Measurements from ENCODE around the gene FRS3.
A peak's percentile ranks its signal among the peaks of the same experiment; 100 is the strongest.
"Not testable (repeated sequence)": the region's sequence is repeated elsewhere in the genome, so short reads cannot be mapped to it uniquely, and the experiment has no call there.

Gene FRS3

GRCh38 chr6:41779788-41780550 is at the start of gene FRS3:
Gene FRS3 (minus strand): TSS chr6:41779900. CDS start chr6:41776987, 2,913 bp downstream.
- Histone ChIP-seq H3K27me3 (ENCODE audit: low read depth) (no peaks in the 10 kb centered on the region), H3K9me3 (no peaks in the 10 kb centered on the region), H3K4me1 (peaks cover 12% of the 10 kb centered on the region), H3K4me3 (peak within 1 kb of the TSS; percentile 53), H3K36me3 (replicated peaks) (peaks cover 13% of the 10 kb centered on the region)
- DNase-seq (ENCODE audit: low spot score in 2 of 2), result peak; percentile 84 to 99
- in situ Hi-C loops (cut with MboI; ENCODE audit: low sequenced_read_pairs), result loop anchor here (5.0 kb wide), 1 partner anchor 262 kb away; no protein-coding TSS in a partner anchor

GRCh38 chr6:41826343-41827022 is 46.8 kb upstream of the FRS3 start:
- no peak overlapping the region for H3K4me3 ChIP-seq
- no peak for DNase-seq (ENCODE audit: low spot score in 2 of 2)
- no peaks in the 10 kb centered on the region for H3K9me3 ChIP-seq
- H3K27me3 ChIP-seq (ENCODE audit: low read depth), result no peaks in the 10 kb centered on the region
- in situ Hi-C loops (cut with MboI; ENCODE audit: low sequenced_read_pairs), result no loop called here
- H3K4me1 ChIP-seq, result no peaks in the 10 kb centered on the region
- H3K36me3 ChIP-seq (replicated peaks), result no peaks in the 10 kb centered on the region

GRCh38 chr6:41824571-41825569 is 45.2 kb upstream of the FRS3 start:
- no peak for DNase-seq (ENCODE audit: low spot score in 2 of 2)
- Histone ChIP-seq H3K27me3 (ENCODE audit: low read depth) (no peaks in the 10 kb centered on the region), H3K9me3 (no peaks in the 10 kb centered on the region), H3K4me3 (no peak overlapping the region), H3K36me3 (replicated peaks) (no peaks in the 10 kb centered on the region), H3K4me1 (no peaks in the 10 kb centered on the region)
- in situ Hi-C loops (cut with MboI; ENCODE audit: low sequenced_read_pairs), result no loop called here

- DNase-seq (ENCODE audit: low spot score in 2 of 2), result no peak
- H3K4me1 ChIP-seq, result no peaks in the 10 kb centered on the region
- in situ Hi-C loops (cut with MboI; ENCODE audit: low sequenced_read_pairs), result no loop called here
- no peak overlapping the region for H3K4me3 ChIP-seq
- no peaks in the 10 kb centered on the region for H3K9me3 ChIP-seq
- H3K36me3 ChIP-seq (replicated peaks), result no peaks in the 10 kb centered on the region
- no peaks in the 10 kb centered on the region for H3K27me3 ChIP-seq (ENCODE audit: low read depth)
Measured at GRCh38 chr6:41823178-41823577, 43.5 kb upstream of the FRS3 start.

GRCh38 chr6:41822021-41822420 is 42.3 kb upstream of the FRS3 start:
- Histone ChIP-seq H3K9me3 (no peaks in the 10 kb centered on the region), H3K27me3 (ENCODE audit: low read depth) (no peaks in the 10 kb centered on the region), H3K36me3 (replicated peaks) (no peaks in the 10 kb centered on the region), H3K4me3 (no peak overlapping the region), H3K4me1 (no peaks in the 10 kb centered on the region)
- in situ Hi-C loops (cut with MboI; ENCODE audit: low sequenced_read_pairs), result no loop called here
- no peak for DNase-seq (ENCODE audit: low spot score in 2 of 2)

GRCh38 chr6:41821266-41821665 is 41.6 kb upstream of the FRS3 start:
- H3K36me3 ChIP-seq (replicated peaks), result no peaks in the 10 kb centered on the region
- no peak overlapping the region for H3K4me3 ChIP-seq
- no peak for DNase-seq (ENCODE audit: low spot score in 2 of 2)
- no peaks in the 10 kb centered on the region for H3K9me3 ChIP-seq
- no peaks in the 10 kb centered on the region for H3K4me1 ChIP-seq
- in situ Hi-C loops (cut with MboI; ENCODE audit: low sequenced_read_pairs), result no loop called here
- H3K27me3 ChIP-seq (ENCODE audit: low read depth), result no peaks in the 10 kb centered on the region

GRCh38 chr6:41818271-41819054 is 38.8 kb upstream of the FRS3 start:
- Histone ChIP-seq H3K27me3 (ENCODE audit: low read depth) (no peaks in the 10 kb centered on the region; the same call in 1 of the 2 replicates), H3K4me1 (no peaks in the 10 kb centered on the region), H3K36me3 (replicated peaks) (no peaks in the 10 kb centered on the region), H3K9me3 (no peaks in the 10 kb centered on the region), H3K4me3 (no peak overlapping the region)
- DNase-seq (ENCODE audit: low spot score in 2 of 2), result no peak
- in situ Hi-C loops (cut with MboI; ENCODE audit: low sequenced_read_pairs), result no loop called here

GRCh38 chr6:41815587-41815986 is 35.9 kb upstream of the FRS3 start:
- Histone ChIP-seq H3K4me1 (0 out of 2 replicates have a peak, but pooled peaks cover 2% of the 10 kb centered on the region), H3K27me3 (ENCODE audit: low read depth) (no peaks in the 10 kb centered on the region; the same call in 1 of the 2 replicates), H3K4me3 (no peak overlapping the region), H3K36me3 (replicated peaks) (no peaks in the 10 kb centered on the region), H3K9me3 (no peaks in the 10 kb centered on the region)
- no peak for DNase-seq (ENCODE audit: low spot score in 2 of 2)
- in situ Hi-C loops (cut with MboI; ENCODE audit: low sequenced_read_pairs), result no loop called here

GRCh38 chr6:41814629-41815028 is 34.9 kb upstream of the FRS3 start:
- Histone ChIP-seq H3K36me3 (replicated peaks) (no peaks in the 10 kb centered on the region), H3K4me1 (0 out of 2 replicates have a peak, but pooled peaks cover 2% of the 10 kb centered on the region), H3K9me3 (no peaks in the 10 kb centered on the region), H3K4me3 (no peak overlapping the region), H3K27me3 (ENCODE audit: low read depth) (no peaks in the 10 kb centered on the region; the same call in 1 of the 2 replicates)
- in situ Hi-C loops (cut with MboI; ENCODE audit: low sequenced_read_pairs), result no loop called here
- DNase-seq (ENCODE audit: low spot score in 2 of 2), result no peak

GRCh38 chr6:41813956-41814355 is 34.3 kb upstream of the FRS3 start:
- no peaks in the 10 kb centered on the region for H3K9me3 ChIP-seq
- DNase-seq (ENCODE audit: low spot score in 2 of 2), result no peak
- no peaks in the 10 kb centered on the region for H3K36me3 ChIP-seq (replicated peaks)
- H3K4me3 ChIP-seq, result no peak overlapping the region
- in situ Hi-C loops (cut with MboI; ENCODE audit: low sequenced_read_pairs), result no loop called here
- H3K27me3 ChIP-seq (ENCODE audit: low read depth), result no peaks in the 10 kb centered on the region; the same call in 1 of the 2 replicates
- 0 out of 2 replicates have a peak, but pooled peaks cover 2% of the 10 kb centered on the region for H3K4me1 ChIP-seq

- in situ Hi-C loops (cut with MboI; ENCODE audit: low sequenced_read_pairs), result no loop called here
- no peak for DNase-seq (ENCODE audit: low spot score in 2 of 2)
Measured at GRCh38 chr6:41813469-41813868, 33.8 kb upstream of the FRS3 start.

GRCh38 chr6:41811946-41812345 is 32.2 kb upstream of the FRS3 start:
- H3K27me3 ChIP-seq (ENCODE audit: low read depth); DNase-seq (ENCODE audit: low spot score in 2 of 2); in situ Hi-C loops (cut with MboI; ENCODE audit: low sequenced_read_pairs); H3K9me3 ChIP-seq; H3K4me1 ChIP-seq; H3K36me3 ChIP-seq (replicated peaks); H3K4me3 ChIP-seq: not testable (repeated sequence)

More at GRCh38 chr6:41813469-41813868, 33.8 kb upstream of the FRS3 start:
- no peaks in the 10 kb centered on the region for H3K9me3 ChIP-seq
- no peaks in the 10 kb centered on the region for H3K36me3 ChIP-seq (replicated peaks)
- H3K4me1 ChIP-seq, result 0 out of 2 replicates have a peak, but pooled peaks cover 2% of the 10 kb centered on the region
- no peaks in the 10 kb centered on the region; the same call in 1 of the 2 replicates for H3K27me3 ChIP-seq (ENCODE audit: low read depth)
- H3K4me3 ChIP-seq, result no peak overlapping the region

- no peak overlapping the region for H3K4me3 ChIP-seq
- no peak for DNase-seq (ENCODE audit: low spot score in 2 of 2)
- no peaks in the 10 kb centered on the region; the same call in 1 of the 2 replicates for H3K27me3 ChIP-seq (ENCODE audit: low read depth)
- no peaks in the 10 kb centered on the region for H3K36me3 ChIP-seq (replicated peaks)
- in situ Hi-C loops (cut with MboI; ENCODE audit: low sequenced_read_pairs), result no loop called here
- 0 out of 2 replicates have a peak, but pooled peaks cover 2% of the 10 kb centered on the region for H3K4me1 ChIP-seq
- H3K9me3 ChIP-seq, result no peaks in the 10 kb centered on the region
Measured at GRCh38 chr6:41811095-41811494, 31.4 kb upstream of the FRS3 start.

Measured in HAP-1 (cell line).